ENCODE measurements around the gene NFKBIL1.
A peak's percentile ranks its signal among the peaks of the same experiment; 100 is the strongest.
"Not testable (repeated sequence)": the region's sequence is repeated elsewhere in the genome, so short reads cannot be mapped to it uniquely, and the experiment has no call there.

Gene NFKBIL1, protein sequence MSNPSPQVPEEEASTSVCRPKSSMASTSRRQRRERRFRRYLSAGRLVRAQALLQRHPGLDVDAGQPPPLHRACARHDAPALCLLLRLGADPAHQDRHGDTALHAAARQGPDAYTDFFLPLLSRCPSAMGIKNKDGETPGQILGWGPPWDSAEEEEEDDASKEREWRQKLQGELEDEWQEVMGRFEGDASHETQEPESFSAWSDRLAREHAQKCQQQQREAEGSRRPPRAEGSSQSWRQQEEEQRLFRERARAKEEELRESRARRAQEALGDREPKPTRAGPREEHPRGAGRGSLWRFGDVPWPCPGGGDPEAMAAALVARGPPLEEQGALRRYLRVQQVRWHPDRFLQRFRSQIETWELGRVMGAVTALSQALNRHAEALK

GRCh38 chr6:31546958-31547726 is at the start of gene NFKBIL1:
TSS of gene NFKBIL1 (plus strand) at chr6:31547608. CDS start at chr6:31547695, 87 bp downstream.
- peak; percentile 73 to 81 for DNase-seq (ENCODE audit: low read depth in 2 of 2)

DNA sequence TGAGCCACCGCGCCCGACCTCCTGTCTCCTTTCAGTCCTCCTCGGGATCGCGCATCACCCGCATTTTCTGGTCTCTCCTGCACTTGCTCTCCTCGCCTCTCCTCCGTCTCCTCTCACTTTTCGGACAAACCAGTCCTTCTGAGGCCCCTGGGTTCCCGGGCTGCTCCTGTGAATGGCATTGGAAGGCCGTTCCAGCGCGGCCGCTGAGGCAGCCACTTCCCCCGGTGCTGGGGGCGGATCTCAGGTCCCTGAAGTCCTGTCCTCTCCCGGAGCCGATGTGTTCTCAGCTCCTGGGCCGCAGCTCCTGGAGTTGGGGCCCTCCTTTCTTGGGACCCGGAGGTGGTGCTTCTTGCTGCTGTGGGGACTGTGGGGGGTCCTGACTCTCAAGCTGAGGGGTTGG is 48.7 kb upstream of the NFKBIL1 start:
- DNase-seq (ENCODE audit: low read depth in 2 of 2), result no peak

GRCh38 chr6:31499648-31500047 is 47.8 kb upstream of the NFKBIL1 start:
- DNase-seq (ENCODE audit: low read depth in 2 of 2), result not testable (repeated sequence)

DNA sequence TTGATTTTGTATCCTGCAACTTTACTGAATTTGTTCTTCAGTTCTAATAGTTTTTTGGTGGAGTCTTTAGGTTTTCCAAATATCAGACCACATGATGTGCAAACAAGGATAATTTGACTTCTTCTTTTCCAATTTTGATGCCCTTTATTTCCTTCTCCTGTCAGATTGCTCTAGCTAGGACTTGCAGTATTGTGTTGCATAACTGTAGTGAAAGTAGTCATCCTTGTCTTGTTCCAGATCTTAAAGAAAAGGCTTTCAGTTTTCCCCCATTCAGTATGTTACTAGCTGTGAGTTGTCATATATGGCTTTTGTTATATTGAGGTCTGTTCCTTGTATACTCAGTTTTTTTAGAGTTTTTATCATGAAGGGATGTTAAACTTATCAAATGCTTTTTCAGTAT is 44.8 kb upstream of the NFKBIL1 start:
- no peak for DNase-seq (ENCODE audit: low read depth in 2 of 2)

DNA sequence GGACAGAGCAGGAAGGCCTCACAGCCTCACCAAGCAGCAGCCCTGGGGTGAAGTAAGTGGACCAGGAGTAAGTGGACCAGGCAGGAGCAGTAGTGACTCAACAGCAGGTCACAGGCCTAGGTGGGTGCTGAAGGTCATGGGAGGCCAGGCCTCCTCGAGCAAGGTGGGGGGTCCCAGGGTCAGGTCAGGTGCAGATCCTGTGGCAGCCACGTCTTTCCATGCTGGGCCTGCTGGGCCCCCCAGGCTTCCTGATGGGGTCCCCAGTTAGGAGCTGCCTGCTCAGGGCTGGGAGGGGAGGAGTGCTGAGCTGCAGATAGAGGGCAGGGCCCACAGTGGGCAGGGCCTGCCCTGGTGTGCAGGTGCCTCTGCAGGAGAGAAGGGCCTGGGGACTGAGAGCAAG is 38.4 kb upstream of the NFKBIL1 start:
- not testable (repeated sequence) for DNase-seq (ENCODE audit: low read depth in 2 of 2)

GRCh38 chr6:31510007-31510406 is 37.4 kb upstream of the NFKBIL1 start:
- no peak for DNase-seq (ENCODE audit: low read depth in 2 of 2)

GRCh38 chr6:31513456-31514165 is 33.8 kb upstream of the NFKBIL1 start:
- DNase-seq (ENCODE audit: low read depth in 2 of 2), result no peak

- DNase-seq (ENCODE audit: low read depth in 2 of 2), result no peak
Measured at GRCh38 chr6:31521835-31522234, 25.6 kb upstream of the NFKBIL1 start.

DNA sequence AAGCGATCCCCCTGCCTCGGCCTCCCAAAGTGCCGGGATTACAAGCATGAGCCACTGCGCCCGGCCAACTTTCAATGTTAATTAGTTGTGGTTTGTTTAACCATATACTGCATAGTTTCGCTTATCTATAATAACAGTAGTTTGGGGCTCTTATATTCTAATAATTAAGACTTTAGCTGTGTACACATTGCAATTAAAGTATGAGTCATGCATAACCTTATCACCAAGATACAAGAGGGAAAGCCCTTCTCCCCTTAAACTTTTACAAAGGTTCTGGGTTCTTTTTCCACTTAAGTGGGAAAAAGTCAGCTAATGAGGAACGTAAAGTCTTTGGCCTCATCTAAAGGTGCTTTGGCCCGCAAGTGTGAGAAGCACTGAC is 21.9 kb upstream of the NFKBIL1 start:
- DNase-seq (ENCODE audit: low read depth in 2 of 2), result no peak

DNA sequence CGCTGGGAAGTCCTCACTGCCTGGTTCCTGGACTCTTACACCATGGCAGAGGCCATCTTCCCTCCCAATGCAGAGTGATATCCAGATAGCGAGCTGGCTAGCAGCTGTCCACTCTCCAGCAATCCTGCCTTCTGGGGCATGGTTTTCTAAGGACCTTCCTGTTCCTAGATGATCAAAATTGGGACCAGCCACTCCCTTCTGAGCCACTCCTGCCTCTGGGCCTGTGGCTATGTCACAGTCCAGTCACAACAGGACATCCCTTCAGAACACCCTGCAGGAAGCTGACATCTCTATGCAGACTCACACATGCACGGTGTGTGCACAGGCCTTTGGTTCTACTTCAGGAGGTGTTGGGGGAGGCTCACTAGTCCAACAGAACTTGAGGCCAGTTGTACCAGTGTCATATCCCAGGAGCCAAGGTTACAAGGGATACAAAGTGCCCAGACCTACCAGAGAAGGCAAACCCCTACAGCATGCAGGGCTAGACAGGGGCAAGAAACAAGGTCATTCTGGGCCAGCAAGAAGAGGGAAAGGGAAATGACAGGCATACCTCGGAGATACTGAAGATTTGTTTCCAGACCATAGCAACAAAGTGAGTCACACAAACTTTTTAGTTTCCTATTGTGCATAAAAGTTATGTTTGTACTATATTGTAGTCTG is 21.3 kb upstream of the NFKBIL1 start:
- no peak for DNase-seq (ENCODE audit: low read depth in 2 of 2)

DNA sequence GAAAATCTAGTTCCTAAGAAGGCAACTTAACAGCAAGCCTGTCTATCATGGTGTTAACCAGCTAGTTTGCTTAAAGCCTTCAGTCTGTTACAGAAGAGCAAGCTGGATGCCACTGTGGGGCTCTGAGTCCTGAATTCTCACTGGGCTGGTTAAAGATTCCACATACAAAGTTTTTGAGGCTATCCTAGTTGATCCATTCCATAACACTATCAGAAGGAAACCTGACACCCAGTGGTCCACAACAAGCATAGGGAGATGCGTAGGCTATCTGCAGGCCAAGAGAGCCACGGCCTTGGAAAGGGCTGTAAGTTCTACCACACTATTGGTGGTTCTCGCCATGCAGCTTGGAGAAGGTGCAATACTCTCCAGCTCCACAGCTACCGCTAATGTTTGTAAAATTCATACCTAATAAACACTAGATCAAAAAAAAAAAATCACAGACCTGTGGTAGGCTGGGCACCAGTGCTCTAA is 19.1 kb upstream of the NFKBIL1 start:
- DNase-seq (ENCODE audit: low read depth in 2 of 2), result no peak

- no peak for DNase-seq (ENCODE audit: low read depth in 2 of 2)
Measured at GRCh38 chr6:31528821-31529328, 18.5 kb upstream of the NFKBIL1 start, which contains the start of gene MCCD1. TSS of gene MCCD1 (plus strand) at chr6:31528962. CDS start at chr6:31529015, 53 bp downstream.

- no peak for DNase-seq (ENCODE audit: low read depth in 2 of 2)
Measured at GRCh38 chr6:31529329-31530150, 17.9 kb upstream of the NFKBIL1 start.

DNA sequence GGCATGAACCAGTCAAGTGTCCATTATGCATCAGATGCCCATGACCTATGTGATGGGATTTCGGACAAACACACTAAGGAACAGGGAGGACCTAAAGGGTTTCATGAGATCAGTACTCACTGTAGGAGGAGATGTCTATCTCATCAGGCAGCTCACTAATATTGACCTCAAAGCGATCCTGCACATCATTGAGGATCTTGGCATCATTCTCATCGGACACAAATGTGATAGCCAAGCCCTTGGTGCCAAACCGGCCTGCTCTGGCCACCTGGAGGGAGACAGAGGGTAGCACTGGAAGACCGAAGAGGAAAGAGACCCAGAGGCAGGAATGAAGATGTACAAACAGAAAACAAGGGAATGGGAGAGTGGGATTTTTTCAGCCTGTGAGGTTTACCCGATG is 16.7 kb upstream of the NFKBIL1 start:
- no peak for DNase-seq (ENCODE audit: low read depth in 2 of 2)

DNA sequence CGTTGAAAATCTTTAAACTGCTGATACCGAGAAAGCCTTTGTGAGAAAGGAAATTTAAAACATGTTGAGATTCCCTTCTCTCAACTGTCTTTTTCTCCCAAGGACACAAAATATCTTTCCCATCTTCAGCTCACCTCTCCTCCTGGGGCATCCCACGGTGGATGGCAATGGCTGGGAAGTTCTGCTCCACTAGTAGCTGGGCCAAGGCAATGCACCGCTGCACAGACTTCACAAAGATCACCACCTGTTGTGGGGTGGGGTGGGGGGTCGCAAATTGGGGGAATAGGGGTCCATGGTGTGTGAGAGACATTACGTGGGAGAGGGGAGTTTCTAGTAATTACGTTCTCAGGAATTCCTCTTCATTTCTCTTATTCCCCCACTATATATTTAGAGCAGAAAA is 16.2 kb upstream of the NFKBIL1 start:
- no peak for DNase-seq (ENCODE audit: low read depth in 2 of 2)

DNA sequence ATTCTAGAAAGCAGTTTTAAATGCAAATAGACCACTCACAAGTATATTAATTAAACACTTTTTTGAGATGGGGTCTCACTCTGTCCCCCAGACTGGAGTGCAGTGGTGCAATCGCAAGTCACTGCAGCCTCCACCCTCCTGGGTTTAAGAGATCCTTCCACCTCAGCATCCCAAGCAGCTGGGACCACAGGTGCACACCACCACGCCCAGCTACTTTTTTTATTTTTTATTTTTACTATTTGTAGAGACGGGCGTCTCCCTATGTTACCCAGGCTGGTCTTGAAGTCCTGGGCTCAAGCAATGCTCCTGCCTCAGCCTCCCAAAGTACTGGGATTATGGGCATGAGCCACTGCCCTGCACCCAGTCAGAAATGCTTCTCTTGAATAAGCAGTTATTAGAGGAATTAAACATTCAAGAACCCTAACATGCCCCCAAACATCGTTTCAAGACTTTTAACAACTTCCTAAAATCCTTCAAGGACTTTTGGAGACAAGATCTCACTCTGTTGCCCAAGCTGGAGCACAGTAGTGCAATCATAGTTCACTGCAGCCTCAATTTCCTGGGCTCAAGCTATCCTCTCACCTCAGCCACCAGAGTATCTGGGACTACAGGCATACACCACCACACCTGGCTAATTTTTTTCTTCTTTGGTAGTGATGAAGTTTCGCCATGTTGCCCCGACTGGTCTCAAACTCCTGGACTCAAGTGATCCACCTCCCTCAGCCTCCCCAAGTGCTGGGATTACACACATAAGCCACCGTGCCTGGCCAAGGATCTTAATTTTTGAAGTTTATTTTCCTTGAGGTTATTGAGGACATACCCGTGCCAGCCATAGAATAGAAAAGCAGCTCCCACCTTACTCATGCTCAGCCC is 15.4 kb upstream of the NFKBIL1 start:
- no peak for DNase-seq (ENCODE audit: low read depth in 2 of 2)

- DNase-seq (ENCODE audit: low read depth in 2 of 2), result no peak
Measured at GRCh38 chr6:31532644-31533454, 14.6 kb upstream of the NFKBIL1 start.

- DNase-seq (ENCODE audit: low read depth in 2 of 2), result no peak
Measured at GRCh38 chr6:31533455-31533841, 14.0 kb upstream of the NFKBIL1 start.

- no peak for DNase-seq (ENCODE audit: low read depth in 2 of 2)
Measured at GRCh38 chr6:31534011-31534410, 13.4 kb upstream of the NFKBIL1 start.
